K562 (cell line): ENCODE results near the gene AP3B1. TPM values are rescaled to one million over a fixed set of nuclear protein-coding genes. Genes with fewer than 3 reads are reported as not detected.

Experiments
- ETV5 ChIP-seq: sonication (generic); formaldehyde crosslinking; IDR thresholded peaks from 2 replicates; pipeline ENCODE4 v1.4.0; 2020; ENCODE audit warnings: low read depth, mild to moderate bottlenecking, missing genetic modification reagents
- EWSR1 ChIP-seq: fragments of 450-650 bp; IDR thresholded peaks from 2 replicates; pipeline ENCODE4 v1.6.1; 2018; ENCODE audit warnings: borderline replicate concordance, mild to moderate bottlenecking, low read depth, moderate library complexity; ENCODE audit not compliant: partially characterized antibody
- KAT7 ChIP-seq: sonication (generic); formaldehyde crosslinking; IDR thresholded peaks from 2 replicates; pipeline ENCODE4 v1.8.0; 2022; ENCODE audit warnings: missing genetic modification reagents, mild to moderate bottlenecking, borderline replicate concordance
- MCM7 ChIP-seq, 2 experiments: fragments of 450-650 bp; IDR thresholded peaks; 2 replicates each; pipeline ENCODE4 v1.6.1; 2016 to 2018
- MGA ChIP-seq: fragments of 450-650 bp; IDR thresholded peaks from 2 replicates; pipeline ENCODE4 v1.6.1; 2016; ENCODE audit warnings: mild to moderate bottlenecking, moderate library complexity
- RBM22 ChIP-seq: fragments of 200-400 bp; formaldehyde crosslinking; IDR thresholded peaks from 2 replicates; pipeline ENCODE4 v1.6.1; 2018; ENCODE audit warnings: low read length, low read depth; ENCODE audit not compliant: poor library complexity, severe bottlenecking
- SIN3A ChIP-seq, 2 experiments: fragments of 150-350 bp in 1 of 2; IDR thresholded peaks; 2 replicates each; pipeline ENCODE4 v1.6.1; 2011 to 2016; ENCODE audit warnings: borderline replicate concordance in 2 of 2, low read depth in 2 of 2, low read length in 2 of 2, mild to moderate bottlenecking in 2 of 2, moderate library complexity in 2 of 2; ENCODE audit not compliant: control insufficient read depth in 1 of 2
- ZNF764 ChIP-seq: fragments of 250-450 bp; sonication (Bioruptor Pico); IDR thresholded peaks from 2 replicates; pipeline ENCODE4 v1.4.0; 2020; ENCODE audit warnings: low read depth, mild to moderate bottlenecking, moderate library complexity
- polyA plus RNA-seq, 8 experiments: library from polyadenylated mRNA; depleted of rRNA in 4 of 8; stranded (reverse) in 5 of 8; unstranded in 3 of 8; fragments of >200 nt; fragmentation: Nextera tagmentation in 2 of 8; fragmentation: Illumina TruSeq in 1 of 8; extraction: Ambion mirVana in 2 of 8; extraction: Trizol in 1 of 8; gene quantifications; 2 replicates each; pipeline versions ENCODE4 v1.2.1 to v1.2.3, GENCODE V29; 2011 to 2014; ENCODE audit warnings: inconsistent platforms in 1 of 8, missing spikeins in 1 of 8
- total RNA-seq, 7 experiments: library from RNA; depleted of rRNA in 6 of 7; stranded (reverse); fragments of >200 nt in 6 of 7; fragmentation: Illumina TruSeq in 2 of 7; extraction: Trizol in 2 of 7; gene quantifications; 2 replicates each; pipeline versions ENCODE4 v1.2.1 to v1.2.3, GENCODE V29; 2011 to 2021; ENCODE audit warnings: low replicate concordance in 1 of 7
- TF ChIP-seq, protein P1 (sequence below): fragments of 250-450 bp; sonication (Bioruptor Pico); IDR thresholded peaks from 2 replicates; pipeline ENCODE4 v1.5.0; 2021
- TF ChIP-seq, protein P2 (sequence below), 2 experiments: fragments of 450-650 bp; IDR thresholded peaks; 2 replicates each; pipeline ENCODE4 v1.6.1; 2016
- TF ChIP-seq, protein P3 (sequence below): sonication (generic); formaldehyde crosslinking; IDR thresholded peaks from 2 replicates; pipeline ENCODE4 v1.8.0; 2022; ENCODE audit warnings: mild to moderate bottlenecking, missing genetic modification reagents, borderline replicate concordance

Gene AP3B1
- total and polyA plus RNA-seq, 9 of the 15 experiments (the other 6 are each of a cell fraction or from before 2014, with no cell fraction given), result 21.1 to 61.8 (median 42.2) TPM

DNA sequence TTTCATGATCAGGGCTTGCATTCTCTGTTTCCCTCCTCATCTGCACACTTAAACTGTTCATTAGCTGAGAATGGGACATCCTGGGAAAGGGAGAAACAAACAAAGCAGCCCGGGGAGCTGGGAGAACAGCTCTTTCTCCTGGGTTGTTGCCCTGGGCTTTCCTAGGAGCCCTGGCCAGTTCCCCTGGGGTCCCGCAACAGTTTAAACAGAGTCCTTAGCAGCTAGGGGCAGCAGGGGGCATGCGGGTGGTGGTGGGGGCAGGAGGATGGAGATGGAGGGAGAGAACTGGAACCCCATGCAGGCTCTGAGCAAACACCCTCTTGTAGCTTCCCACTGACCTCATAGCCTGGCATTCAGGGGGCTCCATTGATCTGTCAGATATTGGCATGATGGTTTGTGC is 309.3 kb downstream of the AP3B1 start (continued):
- TF ChIP-seq MGA (no peak), ETV5 (no peak), MCM7 (IDR thresholded peaks at IDR 0.05) (no peak), EWSR1 (no peak), ZNF764 (CRISPR knock-in tag) (no peak), RBM22 (no peak), SIN3A (IDR thresholded peaks at IDR 0.05; ENCODE audit: borderline replicate concordance in 2 of 2, control insufficient read depth in 1 of 2, low read depth in 2 of 2, low read length in 2 of 2) (no peak), KAT7 (CRISPR knock-in tag) (no peak)
- TF ChIP-seq, protein P1, sequence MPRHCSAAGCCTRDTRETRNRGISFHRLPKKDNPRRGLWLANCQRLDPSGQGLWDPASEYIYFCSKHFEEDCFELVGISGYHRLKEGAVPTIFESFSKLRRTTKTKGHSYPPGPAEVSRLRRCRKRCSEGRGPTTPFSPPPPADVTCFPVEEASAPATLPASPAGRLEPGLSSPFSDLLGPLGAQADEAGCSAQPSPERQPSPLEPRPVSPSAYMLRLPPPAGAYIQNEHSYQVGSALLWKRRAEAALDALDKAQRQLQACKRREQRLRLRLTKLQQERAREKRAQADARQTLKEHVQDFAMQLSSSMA (CRISPR knock-in tag), result no peak
- TF ChIP-seq, protein P2, sequence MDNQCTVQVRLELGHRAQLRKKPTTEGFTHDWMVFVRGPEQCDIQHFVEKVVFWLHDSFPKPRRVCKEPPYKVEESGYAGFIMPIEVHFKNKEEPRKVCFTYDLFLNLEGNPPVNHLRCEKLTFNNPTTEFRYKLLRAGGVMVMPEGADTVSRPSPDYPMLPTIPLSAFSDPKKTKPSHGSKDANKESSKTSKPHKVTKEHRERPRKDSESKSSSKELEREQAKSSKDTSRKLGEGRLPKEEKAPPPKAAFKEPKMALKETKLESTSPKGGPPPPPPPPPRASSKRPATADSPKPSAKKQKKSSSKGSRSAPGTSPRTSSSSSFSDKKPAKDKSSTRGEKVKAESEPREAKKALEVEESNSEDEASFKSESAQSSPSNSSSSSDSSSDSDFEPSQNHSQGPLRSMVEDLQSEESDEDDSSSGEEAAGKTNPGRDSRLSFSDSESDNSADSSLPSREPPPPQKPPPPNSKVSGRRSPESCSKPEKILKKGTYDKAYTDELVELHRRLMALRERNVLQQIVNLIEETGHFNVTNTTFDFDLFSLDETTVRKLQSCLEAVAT (IDR thresholded peaks at IDR 0.05), result no peak
- TF ChIP-seq, protein P3, sequence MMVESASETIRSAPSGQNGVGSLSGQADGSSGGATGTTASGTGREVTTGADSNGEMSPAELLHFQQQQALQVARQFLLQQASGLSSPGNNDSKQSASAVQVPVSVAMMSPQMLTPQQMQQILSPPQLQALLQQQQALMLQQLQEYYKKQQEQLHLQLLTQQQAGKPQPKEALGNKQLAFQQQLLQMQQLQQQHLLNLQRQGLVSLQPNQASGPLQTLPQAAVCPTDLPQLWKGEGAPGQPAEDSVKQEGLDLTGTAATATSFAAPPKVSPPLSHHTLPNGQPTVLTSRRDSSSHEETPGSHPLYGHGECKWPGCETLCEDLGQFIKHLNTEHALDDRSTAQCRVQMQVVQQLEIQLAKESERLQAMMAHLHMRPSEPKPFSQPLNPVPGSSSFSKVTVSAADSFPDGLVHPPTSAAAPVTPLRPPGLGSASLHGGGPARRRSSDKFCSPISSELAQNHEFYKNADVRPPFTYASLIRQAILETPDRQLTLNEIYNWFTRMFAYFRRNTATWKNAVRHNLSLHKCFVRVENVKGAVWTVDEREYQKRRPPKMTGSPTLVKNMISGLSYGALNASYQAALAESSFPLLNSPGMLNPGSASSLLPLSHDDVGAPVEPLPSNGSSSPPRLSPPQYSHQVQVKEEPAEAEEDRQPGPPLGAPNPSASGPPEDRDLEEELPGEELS (CRISPR knock-in tag), result no peak
